Cerebellar cortex (tissue), 1 donor: ENCODE data around the gene CCDC188.

Source experiments
- DNase-seq: peaks from one replicate; pipeline ENCODE4 v3.0.0-alpha.2; 2015; ENCODE audit warnings: low spot score

Gene CCDC188

DNA sequence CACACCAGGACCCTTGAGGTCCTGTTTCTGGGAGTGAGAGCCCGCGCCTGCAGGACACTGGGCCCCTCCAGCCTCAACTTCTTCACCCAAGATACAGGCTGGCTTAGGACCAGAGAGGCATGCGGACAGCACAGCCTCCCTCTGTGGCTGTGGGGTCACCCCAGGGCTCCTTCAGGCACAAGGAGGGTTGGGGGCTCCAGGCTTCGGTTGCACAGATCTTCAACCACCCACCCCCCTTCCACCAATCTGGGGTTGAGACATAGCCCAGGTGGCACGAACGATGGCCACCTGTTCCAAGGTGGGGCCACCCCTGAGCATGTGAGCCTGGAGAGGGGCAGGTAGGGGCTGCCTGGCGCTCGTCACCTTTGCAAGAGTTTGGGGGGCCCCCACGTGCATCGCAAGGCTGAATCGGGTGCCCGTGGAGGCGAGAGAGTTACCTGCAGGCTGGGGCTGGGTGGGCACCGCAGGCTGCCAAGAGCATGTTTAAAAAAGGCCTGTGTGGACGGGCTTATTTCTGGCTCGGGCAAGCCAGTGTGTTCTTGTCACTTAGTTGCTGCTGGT lies 18.1 kb downstream of the CCDC188 start:
- DNase-seq, result no peak

GRCh38 chr22:20131859-20132685 lies 18.8 kb downstream of the CCDC188 start:
- DNase-seq, result no peak

DNA sequence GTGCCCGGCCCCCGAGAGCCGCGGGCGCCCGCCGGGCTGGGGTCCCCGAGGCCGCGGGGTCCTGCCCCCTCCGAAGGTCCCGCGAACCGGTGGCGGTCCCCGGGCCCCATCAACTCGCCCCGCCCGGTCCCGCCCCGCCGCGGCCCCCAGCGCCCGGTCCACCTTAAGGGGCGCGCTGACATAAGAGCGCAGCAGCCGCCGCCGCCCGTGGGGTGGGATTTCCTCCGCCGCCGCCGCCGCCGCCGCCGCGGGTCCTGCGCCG lies 19.3 kb downstream of the CCDC188 start, which contains the start of gene ZDHHC8:
ZDHHC8 (plus strand) TSS at position 208 of the 262 bp plus-strand sequence. CDS start 144 bp downstream, outside the sequence.
- DNase-seq, result no peak

DNA sequence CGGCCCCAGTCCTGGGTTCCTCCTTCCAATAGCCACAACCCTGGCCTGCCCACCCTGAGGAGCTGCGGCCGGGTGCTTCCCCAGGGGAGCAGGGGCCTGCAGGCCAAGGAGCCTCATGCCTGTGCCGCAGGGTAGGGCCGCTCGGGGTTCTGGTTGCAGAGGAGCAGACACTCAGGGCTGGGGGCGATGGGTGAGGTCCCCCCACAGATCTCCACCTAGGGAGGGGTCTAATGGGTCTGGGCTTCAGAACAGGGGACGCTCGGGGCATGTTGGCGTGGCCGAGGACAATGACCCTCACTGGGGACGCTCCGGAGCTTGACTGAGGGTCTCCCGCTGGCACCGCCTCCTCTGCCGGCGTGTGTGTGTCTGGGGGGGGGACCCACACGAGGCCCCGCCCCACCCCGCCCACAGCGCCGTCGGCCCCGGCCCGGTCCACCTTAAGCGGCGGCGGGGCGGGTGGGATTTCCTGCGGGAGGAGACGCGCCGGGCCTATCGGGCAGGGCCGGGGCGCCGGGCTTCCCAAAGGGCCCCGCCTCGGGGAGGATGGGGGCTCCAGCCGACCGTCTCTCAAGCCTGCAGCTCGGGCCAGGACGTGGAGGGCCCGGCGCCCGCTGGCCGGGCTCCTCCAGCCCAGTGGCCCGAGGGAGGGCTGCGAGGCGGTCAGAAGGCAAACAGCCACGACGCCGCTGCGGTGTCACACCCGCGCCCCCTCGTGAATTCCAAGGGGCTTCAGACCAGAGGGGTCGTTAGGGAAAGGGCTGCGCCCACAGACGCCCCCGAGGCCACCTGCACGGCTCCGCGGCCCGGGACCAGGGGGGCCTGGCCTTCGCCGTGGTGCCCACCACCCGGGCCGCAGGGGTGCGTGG lies 19.9 kb downstream of the CCDC188 start:
- DNase-seq, result peak; percentile 84

DNA sequence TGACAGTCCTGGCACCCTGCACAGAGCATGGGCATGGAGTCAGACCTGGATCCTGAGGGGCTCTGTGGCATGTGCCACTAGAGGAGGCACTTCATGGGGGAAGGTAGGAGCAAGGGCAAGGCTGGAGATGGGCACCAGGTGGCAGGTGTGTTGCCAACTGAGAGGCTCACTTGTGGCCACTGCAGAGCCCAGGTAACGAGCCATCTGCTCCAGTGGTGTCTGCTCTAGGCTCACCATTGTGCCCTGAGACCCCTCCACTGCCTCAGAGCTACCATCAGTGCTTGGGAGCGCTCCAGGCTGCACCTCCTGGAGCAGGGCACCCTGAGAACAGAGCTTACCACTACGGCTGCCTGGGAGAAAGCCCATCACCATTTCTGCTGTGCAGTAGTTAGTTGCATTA lies 20.5 kb downstream of the CCDC188 start:
- DNase-seq, result no peak

- no peak for DNase-seq
Observed at GRCh38 chr22:20129747-20130014, 21.2 kb downstream of the CCDC188 start.

DNA sequence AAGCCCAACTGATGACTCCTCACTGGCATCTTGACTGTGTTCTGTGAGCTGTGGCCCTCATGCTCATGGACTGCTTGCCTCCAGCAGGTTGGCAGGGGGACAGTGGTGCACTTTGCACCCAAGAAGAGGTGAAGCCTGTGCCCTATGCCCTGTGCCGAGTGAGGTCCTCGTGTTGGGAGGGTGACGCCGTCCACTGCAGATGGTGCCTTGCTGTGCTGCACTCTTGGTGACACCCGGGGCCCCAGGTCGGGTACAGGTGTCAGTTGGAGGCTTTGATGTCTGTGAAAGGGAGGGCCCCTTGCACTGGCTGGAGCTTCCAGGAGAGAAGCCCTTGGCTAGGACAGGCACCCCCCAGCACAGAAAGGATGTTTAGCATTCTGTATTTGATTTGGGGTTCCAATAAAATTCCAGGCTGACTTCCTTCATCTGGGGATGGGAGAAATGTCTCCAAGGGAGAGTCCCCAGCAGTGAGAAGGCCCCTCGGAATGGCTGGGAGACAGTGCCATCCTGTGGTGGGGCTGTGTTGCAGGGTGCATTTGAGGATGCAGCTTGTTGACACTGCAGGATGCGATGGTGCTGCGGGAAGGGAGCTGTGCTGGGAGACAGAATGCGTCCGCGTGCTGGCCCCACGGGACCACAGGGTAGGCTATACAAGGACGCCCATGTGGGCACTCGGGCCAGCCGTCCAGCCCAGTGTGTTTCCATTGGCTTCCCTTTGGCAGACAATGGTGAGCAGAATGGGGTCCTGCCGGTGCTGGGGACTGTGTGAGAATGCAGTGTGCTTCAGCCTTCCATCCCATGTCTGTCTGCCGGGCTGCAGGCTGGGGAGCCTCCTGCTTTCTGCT lies 21.7 kb downstream of the CCDC188 start:
- DNase-seq, result peak; percentile 79

- DNase-seq, result no peak
Observed at GRCh38 chr22:20128619-20128901, 22.3 kb downstream of the CCDC188 start.

DNA sequence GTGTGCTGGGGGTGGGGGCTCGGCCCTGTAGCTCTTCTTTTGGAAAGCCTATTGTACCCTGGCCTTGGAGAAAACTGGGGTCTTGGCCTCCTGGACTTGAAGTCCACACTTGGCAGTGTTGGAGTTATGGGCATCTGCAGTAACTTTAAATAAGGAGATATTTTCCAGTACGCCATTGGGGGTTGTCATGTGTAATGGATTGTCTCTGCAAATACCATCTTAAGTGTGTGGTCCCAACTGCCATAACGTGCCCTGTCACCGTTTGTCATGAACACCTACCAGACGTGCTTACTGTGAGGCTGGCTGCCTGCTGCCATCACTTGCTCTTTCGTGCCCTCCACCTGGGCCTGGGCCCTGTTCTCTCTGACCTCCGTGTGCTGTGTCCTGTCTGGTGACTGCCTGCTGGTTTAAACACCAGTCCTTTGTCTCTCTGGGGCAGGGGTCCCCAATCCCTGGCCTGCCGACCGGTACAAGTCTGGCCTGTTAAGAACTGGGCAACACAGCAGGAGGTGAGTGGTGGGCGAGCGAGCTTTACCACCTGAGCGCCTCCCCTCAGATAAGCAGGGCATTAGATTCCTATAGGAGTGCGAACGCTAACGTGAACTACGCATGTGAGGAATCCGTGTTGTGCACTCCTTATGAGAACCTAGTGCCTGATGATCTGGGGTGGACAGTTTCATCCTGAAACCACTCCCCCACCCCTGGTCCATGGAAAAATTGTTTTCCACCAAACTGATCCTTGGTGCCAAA lies 22.8 kb downstream of the CCDC188 start:
- DNase-seq, result no peak

DNA sequence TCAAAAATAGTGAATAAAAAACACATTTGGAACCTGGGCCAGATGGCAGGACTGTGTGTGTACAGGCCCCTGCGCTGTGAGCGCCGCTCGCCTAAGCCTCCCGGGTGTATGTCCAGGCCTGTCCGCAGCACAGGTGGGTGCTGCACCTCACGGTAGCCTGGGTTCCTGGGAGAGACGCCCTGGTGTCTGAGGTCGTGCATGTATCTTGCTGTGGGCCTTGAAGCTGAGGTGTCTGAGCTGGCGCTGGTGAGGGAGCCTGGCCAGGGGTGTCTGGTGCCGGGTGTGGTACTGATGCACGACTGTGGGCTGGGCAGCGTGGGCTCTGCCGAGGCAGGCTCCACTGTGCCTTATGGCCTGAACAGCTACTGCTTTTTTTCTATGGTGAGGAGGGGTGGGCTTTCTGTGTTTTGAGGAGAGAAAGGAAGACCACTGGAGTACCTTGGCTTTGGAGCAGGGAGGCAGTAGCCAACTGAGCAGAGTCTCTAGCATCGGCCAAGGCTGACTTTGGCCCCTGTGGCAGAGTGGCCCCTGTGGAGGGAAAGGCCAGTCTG lies 23.5 kb downstream of the CCDC188 start:
- DNase-seq, result no peak

DNA sequence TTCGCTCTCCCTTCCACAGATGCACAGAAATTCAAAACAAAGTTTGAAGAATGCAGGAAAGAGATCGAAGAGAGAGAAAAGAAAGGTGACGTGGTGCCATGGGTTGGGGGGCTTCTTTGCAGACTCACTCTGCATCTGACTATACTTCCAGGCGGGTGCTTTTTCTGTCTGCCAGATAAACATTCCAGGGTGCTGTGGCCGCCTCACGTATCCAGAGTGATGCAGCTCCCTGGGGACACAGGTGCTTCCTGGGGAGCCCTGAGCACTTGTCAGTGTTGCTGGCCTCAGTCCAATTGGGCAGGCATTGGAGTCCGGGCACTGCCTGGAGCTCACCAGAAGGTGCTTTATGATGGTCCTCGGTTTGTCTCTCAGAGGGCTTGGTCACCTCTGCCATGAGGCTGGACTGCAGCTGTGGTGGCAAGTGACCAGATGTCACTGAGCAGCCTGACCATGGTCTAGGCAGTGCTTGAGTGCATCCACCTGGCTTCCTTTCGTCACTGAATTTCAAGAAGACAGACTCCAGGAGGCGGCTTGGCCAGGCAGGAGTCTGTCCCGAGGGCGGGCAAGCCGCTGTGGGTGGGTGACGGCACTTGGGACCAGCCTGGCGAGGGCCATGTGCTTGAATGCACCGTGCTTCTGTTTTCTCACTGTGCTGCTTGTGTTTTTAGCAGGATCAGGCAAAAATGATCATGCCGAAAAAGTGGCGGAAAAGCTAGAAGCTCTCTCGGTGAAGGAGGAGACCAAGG lies 24.4 kb downstream of the CCDC188 start:
- DNase-seq, result no peak

- DNase-seq, result no peak
Observed at GRCh38 chr22:20125201-20126174, 25.4 kb downstream of the CCDC188 start.

GRCh38 chr22:20124083-20124787 lies 26.6 kb downstream of the CCDC188 start:
- no peak for DNase-seq

DNA sequence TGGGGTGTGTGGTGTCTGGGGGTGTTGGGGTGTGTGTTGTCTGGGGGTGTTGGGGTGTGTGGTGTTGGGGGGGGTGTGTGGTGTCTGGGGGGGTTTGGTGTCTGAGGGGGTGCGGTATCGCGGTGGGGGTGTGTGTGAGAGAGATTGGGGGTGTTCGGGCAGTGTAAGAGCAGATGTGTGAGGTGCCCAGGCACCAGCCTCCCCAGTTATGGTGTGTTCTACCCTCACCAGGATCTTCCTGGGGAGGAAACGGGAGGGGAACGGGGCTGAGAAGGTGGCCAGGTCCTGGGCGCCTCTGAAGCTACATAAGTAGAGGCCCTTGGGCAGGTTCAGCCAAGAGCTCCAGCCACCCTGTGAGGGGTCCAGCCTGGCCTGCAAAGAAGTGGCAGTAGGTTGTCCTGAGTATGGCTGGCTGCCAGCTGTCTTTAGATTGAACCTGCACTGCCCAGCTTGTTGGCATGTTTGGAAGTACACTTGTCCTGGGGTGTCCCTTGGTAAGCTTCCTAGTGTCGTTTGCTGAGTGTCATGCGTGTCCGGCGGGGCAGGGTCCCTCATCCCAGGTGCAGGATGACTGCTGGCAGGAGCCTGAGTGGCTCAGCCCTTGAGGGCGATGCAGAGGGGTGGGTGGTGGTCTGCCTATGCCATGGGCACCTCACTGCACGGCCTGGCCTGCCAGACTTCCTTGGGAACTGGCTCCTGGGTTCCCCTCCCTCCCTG lies 27.3 kb downstream of the CCDC188 start:
- no peak for DNase-seq

- no peak for DNase-seq
Observed at GRCh38 chr22:20121856-20122415, 28.9 kb downstream of the CCDC188 start.

DNA sequence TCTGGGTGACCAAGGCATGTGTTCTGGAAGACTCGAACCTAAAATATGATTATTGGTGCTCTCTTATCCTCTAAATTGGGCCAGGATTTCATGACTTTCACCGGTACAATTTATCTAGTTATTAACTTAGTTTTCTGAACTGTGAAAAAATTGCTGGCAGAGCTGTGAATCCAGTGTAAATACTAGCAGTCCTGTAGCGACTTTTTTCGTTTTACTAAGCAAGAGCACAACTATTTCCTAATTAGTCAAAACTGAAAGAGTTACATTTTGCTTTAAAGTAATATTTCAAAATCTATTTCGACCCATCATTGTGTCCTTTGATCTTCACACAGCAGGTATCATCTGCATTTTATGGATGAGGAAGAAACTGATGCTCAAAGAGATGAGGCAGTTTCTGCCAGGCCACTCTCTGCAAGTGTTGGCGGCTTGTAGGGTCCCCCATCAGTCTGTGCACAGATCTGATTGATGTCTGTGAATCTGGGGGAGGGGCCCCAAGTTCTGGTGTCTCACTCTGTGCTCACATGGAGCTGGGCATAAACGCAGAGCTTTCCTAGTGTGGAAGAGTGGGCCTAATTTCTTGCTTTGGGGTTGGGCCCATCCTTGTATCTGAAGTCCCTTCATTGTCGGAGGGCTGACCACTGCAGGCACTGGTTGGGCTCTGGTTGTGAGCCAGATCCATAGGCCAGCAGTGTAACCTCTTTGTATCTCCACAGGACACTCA lies 32.4 kb downstream of the CCDC188 start:
- DNase-seq, result no peak

- DNase-seq, result no peak
Observed at GRCh38 chr22:20117633-20118299, 33.1 kb downstream of the CCDC188 start.
